ENCODE results near the gene ABL1.

ABL1 gene

DNA sequence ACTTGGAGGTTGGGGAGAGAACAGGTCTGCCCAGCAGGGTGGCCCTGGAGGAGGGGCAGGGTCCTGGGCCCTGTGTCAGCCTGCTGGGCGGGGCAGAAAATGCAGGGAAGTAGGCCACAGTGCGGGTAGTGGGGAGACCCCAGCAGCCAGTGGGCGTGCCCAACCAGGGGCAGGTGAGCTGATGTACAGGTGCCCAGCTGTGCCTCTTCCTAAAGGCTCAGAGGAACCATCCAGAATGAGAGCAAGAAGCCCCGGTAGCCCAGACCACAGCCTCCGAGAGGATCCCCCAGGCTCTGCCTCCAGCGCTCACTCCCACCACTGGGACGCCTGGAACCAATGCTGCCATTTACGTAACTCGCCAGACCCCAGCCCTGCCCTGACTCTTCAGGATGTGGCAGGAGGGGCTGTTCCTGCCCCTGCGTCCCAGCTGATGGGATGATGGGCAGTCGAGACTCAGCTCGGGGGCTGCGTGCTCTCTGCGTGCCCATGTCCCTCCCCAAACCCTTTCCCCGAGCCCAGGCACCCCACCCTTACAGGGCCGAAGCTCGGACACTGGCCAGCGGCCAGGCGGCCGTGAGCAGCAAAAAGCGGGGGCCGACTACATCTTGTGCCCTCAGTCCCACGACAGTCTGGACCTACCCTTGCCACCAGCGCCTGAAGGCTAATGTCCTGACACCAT, 79.5 kb downstream of the ABL1 start:
- in situ Hi-C loops (cut with MboI; ENCODE audit: low sequenced_read_pairs): no loop called here

DNA sequence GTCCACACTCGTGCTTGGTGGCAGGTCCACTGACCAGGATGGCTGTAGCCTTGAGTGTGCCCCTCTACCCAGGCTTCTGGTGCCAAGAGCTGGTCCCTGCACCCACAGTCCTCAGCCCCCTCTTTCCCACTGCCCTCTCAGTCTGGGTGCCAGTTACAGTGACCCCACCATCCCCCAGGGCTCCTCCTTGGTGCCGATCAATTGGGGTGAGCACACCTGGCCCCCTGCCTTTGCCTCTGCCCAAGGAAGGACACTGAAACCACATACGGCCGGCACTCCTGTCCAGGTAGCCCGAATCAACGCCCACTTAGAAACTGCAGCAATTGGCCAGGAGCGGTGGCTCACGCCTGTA, 80.0 kb downstream of the ABL1 start:
- in situ Hi-C loops (cut with MboI; ENCODE audit: low sequenced_read_pairs): no loop called here

DNA sequence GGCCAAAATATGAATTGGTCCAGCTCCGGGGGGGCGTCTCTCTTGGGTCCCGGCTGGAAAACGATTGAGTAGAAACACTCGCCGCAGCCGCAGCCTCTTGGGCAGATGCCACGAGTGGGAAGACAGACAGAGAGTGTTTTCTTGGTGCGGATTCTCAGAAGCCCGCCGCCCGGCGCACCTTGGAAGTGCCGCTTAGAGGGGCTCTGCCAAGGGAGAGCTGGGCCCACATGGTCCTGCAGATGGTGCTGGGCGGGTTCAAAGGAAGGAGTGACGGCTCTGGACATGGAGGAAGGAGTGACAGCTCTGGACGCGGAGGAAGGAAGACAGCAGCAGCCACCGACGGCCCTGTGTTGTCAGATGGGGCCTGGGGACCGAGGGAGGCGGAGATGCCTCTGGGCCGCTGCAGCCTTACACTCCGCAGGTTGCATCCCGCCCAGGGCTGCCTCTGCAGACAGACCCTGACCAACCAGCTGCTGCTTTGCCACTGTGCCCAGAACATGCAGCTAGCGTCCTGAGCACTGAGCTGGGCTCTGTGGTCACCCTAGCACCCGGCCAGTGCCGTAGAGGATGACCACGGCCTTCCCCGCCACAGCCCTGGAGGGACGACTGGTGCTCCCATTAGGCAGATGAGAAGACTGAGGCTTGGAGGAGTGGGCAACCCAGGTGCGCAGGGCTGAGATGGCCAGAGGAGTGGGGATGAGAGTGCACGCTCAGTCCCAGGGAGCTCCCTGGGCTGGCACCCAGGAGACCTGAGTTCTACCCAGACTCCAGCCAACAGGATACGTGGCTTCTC, 82.3 kb downstream of the ABL1 start:
- in situ Hi-C loops (cut with MboI; ENCODE audit: low sequenced_read_pairs): no loop called here

DNA sequence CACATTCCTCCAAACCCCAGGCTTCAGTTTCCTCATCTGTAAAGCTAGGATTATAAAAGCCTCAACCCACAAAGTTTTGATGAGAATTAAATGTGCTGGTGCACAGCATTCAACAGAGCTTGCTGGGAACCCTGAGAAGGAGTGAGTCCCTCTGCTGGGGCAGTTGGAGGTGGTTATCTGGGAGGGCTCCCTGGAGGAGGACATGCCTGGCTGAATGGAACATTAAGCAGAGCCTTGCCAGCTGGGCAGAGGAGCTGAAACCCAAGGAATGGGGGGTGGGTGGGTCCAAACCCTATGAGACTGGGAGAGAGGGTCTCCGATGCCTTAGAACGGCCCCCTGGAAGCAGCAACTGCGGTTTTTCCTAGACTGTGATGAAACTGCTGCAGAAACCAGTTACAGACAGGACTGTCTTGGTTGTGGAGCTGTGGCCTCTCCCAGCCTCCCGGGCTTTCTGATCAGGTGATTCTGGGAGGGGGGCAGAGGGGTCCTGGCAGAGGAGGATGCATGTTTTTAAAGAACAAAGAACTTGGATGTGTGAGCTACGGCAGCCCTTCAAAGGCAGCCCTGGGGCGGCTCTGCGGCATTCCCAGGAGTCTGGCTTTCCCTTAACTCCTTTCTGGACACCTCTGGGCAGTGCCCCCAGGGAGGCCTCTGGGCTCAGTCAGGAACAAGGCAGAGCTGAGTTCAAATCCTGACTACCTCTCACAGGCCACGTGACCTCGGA, 83.2 kb downstream of the ABL1 start:
- in situ Hi-C loops (cut with MboI; ENCODE audit: low sequenced_read_pairs): no loop called here

DNA sequence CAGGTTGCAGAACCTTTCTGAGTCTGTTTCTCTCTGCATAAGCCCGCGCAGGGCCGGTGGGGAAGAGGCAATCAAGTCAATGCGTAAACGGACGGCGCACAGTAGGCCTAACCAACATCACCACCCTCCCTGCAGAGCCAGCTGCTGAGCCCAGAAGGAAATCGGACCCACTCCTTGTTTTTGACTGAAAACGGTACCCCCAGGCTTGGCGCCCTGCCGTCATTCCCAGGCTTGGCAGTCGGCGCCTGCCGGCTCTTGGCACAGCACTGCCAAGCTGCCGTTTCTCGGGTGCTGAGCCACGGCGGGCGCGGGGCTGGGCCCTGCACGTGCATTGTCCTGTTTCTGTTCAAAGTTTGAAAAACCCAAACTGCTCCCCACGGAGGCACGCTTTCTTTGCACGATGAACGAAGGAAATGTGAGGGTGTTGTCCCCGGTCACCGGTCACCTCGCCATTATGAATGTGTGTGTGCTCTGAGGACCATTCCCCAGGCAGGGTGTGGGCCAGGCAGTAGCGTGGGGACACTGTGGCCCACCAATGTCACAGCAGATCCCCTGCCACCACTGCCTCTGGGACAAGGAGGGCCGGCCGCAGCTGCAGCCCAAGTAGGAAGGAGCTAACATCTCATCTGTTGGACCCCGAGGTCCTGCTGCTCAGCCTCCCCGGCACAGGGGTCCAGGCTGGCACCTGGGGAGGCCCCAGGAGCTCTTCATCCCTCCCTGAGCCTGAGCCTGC, 83.9 kb downstream of the ABL1 start:
- in situ Hi-C loops (cut with MboI; ENCODE audit: low sequenced_read_pairs): no loop called here

DNA sequence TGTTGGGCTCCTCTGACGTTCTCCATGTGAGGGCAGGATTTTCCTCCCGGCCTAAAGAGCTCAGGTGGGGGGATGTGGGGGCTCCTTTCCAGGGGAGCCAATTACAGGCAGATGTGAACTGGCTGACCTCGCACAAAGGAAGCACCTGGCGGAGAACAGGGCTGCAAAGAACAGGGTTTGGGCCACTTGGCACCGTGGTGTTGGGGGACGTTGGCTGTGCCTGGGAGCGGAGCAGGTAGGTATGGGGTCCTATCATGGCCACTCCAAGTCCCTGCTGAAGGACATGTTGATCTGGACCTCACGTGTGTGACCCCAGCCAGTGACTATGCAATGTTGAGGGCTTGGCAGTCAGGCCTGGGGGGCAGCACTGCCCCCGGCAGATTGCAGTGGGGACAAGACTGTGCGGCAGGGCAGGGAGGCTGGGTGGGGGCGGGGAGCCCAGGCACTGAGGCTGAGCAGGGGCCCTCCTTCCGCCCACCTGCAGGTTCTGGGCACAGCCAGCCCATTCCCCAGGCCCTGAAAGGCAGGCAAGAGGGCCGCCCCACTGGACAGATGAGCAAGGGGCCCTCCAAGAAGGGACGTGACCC, 84.6 kb downstream of the ABL1 start:
- in situ Hi-C loops (cut with MboI; ENCODE audit: low sequenced_read_pairs): no loop called here

DNA sequence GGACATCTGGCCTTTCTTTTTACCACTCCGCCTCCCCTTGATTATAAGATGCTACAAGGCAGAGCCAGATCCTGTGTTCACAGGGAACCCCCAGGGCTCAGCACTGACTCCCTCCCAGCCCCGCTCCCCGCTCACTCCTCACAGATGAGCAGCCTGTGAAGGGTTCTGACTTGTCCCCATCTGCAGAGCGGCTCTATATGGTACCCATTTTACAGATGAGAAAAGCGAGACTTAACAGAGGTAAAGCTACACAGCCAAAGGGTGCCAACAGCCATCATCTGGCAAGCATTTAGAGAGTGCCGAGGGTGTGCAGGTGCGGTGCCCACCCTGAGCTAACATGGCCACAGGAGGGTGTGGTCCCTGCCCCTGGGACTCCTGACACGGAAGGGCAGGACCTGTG, 85.2 kb downstream of the ABL1 start:
- in situ Hi-C loops (cut with MboI; ENCODE audit: low sequenced_read_pairs): no loop called here

DNA sequence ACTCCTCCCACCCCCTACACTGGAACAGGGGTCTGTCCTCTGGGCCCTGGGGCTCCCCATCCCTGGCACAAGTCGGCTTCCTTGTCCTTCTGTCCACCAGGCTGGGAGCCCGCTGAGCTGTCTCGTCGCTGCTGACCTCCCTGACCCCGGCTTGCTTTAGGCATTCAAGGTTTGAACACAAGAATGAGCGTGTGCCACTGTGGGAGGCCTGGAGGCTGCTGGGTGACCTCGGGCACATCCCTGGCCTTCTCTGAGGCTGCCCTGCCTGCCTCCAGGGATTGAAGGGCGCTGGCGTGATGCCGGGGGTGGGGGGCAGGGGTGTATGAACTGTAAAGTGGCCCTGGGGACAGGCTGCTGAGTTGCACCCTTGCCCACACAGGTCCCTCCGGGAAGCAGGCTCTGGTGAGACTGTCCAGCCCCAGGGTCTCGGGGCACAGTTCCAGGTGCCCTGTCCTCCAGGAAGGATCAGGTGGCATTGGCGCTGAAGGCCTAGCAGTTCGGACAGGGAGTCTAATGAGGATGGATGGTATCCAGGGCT, 85.8 kb downstream of the ABL1 start:
- in situ Hi-C loops (cut with MboI; ENCODE audit: low sequenced_read_pairs): no loop called here

DNA sequence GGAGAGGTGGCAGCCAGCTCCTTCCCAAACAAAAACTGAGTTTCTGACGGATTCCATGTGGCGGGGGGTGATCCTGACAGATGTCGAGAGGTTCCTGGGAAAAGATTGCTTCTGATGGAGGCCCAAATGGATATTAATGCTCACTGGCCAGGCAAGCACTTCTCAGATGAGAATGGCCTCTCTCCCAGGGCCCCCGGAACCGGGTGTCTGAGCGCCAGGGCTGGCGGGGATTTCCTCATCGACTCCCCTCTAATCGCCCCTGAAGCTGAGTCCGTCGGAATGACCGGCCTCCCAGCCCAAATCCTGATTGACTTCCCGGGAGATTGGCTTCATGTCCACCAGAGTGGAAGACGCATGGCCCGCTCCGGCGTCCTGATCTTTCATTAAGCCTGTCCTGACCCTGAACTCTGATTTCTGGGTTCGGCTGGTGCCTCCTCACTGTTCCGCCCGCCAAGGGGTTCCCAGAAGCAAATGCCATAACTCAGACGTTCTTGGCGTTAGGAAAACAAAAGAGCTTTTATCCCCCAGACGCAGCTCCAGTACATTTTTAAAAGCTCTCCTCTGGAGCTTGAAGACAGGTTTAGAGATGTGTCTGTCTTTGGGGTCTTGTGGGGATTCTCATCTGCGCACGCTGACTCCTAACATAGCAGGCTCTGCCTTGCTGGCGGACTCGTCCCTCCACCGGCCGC, 86.4 kb downstream of the ABL1 start:
- in situ Hi-C loops (cut with MboI; ENCODE audit: low sequenced_read_pairs): no loop called here

DNA sequence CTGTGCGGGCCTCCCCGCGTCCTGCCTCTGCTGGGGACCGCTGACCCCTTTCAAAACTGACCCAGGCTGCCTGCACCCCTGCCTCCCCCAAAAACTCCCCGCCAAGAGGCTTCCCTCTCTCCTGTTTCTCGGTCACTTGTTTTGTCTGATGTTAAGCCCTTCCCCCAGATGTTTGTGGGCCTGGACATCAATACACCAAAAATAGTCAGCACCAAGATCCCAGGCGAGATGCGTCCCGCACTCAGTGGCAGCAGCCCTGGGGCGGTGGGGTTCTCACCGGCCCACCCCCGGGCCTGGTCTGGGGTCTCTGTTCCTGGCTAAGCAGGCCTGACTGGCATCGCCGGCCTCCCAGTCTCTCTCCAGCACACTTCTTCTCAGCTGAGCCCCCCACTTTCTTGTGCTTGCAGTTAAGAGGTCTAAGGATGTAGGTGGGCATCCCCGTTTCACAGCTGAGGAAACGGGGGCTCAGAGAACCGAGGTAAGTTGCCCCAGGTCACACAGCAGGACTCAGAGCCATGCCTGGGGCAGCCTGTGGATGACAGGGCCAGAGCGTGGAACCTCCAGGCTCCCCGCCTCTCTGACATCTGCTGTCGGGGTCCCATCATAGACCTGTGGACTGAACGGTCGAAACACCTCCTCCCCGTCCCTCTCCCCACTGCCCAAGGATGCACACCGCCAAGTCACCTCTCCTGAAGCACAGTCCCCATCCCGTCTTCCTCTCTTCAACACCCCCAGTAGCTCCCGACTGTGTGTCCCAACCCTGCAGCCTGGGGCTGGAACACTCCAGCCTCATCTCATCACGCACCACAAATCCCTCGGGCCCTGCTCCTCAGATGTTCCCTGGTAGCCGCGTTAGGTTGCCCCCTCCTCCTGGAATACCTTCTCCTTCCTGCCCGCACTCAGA, 87.2 kb downstream of the ABL1 start:
- in situ Hi-C loops (cut with MboI; ENCODE audit: low sequenced_read_pairs): no loop called here

DNA sequence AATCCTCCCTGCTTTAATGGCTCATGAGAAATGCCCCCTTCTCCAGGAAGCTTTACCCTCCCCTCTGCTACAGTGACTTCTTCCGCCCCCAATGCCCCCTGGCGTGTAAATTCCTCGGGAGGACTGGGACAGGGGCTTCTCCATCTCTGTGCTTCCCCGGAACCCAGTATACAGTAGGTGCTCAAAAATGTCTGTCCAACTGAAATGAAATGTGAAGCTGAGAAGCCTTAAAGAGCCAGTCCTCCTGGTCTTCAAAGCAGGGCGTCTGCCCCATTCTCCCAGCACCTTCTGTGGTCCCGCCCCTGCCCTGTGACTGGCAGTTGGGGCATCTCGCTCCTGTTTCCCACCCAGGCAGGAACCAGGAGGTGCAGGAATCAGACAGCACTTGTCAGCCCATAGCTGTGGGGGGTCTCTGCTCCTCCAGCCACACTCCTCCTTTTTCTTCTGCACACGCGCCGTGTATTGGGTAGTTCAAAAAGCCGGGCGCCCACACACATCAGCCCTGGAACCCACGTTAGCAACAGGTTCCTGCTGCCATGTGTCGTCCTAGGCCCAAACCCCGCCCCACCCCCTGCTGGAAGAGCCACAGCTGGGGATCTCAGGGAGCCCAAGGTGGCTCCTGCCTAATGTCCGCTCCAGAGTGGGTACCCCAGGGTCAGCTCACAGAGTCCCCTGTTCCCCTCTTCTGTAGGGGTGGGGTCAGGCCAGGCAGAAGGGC, 88.0 kb downstream of the ABL1 start:
- in situ Hi-C loops (cut with MboI; ENCODE audit: low sequenced_read_pairs): no loop called here

DNA sequence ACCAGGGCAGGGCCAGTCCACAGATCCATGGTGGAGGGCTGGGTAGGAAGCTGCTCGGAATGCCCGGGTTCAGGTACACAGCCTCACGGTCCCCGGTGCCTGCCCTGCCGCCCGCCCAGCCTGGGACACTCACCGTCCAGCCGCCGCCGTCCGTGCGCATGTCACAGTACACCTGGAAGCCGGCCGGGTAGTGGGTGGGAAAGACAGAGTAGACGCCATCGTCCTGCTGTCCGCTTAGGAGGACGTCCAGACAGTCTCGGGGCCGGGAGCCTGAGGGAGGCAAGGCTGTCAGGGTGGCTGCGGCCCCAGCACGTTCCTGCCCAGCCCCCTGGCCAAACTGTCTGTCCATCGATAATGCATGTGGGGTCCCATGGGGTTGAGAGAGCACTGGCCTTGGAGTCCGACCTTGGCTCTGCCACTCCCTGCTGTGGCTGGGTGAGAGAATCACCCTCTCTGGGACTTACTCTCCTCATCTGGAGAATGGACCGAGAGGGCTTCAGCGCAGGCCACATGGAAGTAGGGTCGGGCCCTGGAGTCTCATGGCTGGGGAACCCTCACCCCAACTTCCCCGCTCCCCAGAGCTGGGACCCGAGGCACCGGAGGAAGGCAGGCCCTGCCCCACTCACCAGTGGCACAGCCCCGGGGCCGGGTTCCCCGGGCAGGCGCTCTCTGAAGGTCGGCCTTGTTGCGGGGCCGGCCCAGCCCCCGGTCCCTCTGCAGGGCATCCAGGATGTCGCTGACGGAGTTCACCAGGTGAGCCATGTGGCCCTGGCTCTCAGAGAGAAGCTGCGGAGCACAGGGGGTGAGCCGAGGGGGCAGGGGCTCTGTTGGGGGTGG, 88.8 kb downstream of the ABL1 start:
- in situ Hi-C loops (cut with MboI; ENCODE audit: low sequenced_read_pairs): no loop called here

DNA sequence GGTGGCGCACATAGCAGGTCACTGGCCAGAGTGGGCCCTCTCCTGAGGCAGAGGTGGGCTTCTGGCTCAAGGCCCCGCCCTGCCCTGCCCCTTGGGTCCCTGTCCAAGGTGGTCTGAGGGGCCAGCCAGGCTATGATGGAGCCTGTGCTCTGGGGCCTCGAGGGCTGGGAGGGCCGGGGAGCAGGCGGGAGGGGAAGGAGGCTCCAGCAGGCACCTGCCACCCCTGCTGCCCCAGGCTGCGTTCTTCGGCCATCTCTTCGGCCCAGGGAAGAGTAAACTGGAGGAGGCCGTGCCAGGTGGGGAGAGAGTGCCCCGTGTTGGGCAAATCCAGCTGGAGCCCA, 89.4 kb downstream of the ABL1 start:
- in situ Hi-C loops (cut with MboI; ENCODE audit: low sequenced_read_pairs): no loop called here

DNA sequence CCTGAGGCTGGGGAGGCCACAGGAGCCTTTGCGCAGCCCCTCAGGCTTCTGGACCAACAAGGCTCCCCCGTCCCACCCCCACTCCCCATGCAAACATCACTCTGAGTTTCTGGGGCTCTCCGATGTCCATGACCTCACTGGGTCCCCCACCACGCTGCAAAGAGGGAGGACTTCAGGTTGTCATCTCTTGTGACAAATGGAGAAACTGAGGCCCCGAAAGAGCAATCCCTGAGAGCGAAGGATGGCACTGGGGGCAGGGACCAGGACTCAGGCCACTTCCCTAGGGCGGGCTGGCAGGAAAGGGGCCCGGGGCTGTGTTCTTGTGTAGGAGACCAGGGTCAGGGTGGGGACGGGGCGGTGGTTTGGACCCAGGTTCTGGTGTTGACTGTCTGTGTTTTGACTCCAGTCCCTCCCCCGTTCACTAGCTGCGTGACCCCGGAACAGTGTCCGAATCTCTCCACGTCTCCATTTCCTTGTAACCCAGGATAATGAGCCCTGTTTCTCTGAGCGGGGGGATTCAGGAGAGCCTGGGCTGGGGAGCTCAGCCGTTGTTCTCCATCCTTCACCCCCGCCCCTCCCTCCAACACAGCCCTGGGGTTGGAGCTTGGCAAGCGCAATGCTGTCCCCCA, 90.1 kb downstream of the ABL1 start:
- in situ Hi-C loops (cut with MboI; ENCODE audit: low sequenced_read_pairs): no loop called here

DNA sequence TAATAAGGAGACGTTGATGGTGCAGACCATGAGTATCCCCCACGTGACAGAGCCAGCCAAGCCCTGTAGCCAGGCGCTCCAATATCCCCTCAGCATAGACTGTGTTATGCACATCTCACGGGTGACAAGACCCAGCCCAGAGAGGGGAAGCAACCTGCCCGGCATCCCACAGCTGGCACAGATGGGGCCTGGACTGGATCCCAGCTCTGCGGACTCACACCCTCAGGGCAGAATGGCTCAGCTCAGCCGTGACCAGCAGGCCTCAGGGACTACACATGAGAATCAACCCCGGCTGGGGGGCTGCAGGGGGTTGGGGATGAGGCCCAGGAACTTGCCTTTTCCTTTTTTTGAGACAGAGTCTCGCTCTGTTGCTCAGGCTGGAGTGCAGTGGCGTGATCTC, 92.3 kb downstream of the ABL1 start:
- in situ Hi-C loops (cut with MboI; ENCODE audit: low sequenced_read_pairs): no loop called here

DNA sequence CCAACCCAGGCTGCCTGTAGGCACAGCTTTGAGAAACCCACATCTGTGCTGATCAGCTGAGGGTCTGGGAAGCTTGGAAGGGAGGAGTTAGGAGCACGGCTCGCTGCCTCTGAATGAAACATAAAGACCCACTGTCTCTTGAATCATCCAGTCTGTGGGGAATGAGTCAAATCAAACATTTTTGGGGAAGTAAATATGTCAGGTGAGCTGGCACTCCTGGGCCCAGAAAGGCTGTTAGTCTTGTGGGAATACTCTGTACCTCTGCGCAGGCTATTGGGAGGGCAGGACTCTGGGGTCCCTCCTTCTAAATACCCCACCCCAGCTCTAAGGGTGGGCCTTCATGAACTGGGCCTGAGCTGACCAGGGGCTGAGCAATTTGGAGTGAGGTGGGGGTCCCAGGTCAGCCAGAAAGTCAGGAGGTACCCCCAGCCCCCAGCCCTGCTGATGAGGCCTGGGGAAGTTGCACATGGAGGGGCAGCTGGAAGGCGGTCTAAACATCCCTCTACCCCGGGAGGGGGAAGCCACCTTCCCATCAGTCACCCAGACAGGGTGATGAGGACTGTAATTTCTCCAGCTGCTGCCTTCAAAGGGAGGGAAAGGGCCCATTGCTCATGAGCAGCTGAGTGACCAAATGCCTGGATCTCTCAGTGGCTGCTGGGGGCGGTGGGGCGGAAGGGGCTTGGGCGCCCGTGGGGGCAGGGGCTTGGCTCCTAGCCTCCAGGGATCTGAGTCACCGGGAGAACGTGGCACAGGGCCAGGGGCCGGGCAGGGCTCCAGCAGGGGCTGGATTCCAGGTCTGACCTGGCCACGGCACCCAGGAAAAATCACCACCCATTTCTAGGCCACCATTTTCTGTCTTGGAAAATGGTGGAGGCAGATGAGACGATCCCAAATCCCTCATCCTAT, 93.2 kb downstream of the ABL1 start:
- in situ Hi-C loops (cut with MboI; ENCODE audit: low sequenced_read_pairs): no loop called here

Data from hTERT RPE-1 (cell line).